GM10266 (cell line): ENCODE data around the gene LST1.
"Not testable (repeated sequence)": the region's sequence is repeated elsewhere in the genome, so short reads cannot be mapped to it uniquely, and the experiment has no call there.

Experiments used
- DNase-seq: peaks from one replicate; pipeline ENCODE4 v3.0.0; 2012; ENCODE audit errors: extremely low spot score
- CTCF ChIP-seq: IDR thresholded peaks from 2 replicates; pipeline ENCODE4 v1.5.1; 2012; ENCODE audit warnings: mild to moderate bottlenecking, low read depth; ENCODE audit not compliant: control insufficient read depth, insufficient read depth; ENCODE audit errors: missing control alignments

LST1 gene

GRCh38 chr6:31582230-31582643, 3.8 kb upstream of the LST1 start, which contains the start of gene LTB:
Gene LTB (minus strand): TSS chr6:31582424. CDS start chr6:31582417, 7 bp downstream.
- no peak for TF ChIP-seq CTCF

DNA sequence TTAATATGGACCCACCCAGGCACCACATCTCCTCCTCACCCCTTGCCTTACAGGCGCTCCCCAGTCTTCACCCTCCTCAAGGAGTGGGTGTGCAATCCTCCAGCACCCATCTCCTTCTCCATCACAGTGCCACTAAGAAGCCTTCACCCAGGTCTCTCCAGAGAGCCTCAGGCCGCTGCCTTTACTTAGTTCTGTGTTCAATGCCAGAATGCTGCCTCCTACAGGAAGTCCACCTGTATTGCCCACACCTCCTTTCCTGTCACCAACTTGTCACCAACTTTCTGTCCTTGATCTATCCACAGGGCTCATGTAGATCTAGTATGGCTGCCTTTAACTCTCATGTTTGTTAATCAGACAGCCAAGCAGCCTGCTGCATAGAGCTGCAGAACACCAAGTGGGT, 586 bp upstream of the LST1 start:
- TF ChIP-seq CTCF: peak; percentile 57
- peak; percentile 45 for DNase-seq

More at GRCh38 chr6:31582230-31582643, 3.8 kb upstream of the LST1 start, which contains the start of gene LTB:
- DNase-seq: no peak

DNA sequence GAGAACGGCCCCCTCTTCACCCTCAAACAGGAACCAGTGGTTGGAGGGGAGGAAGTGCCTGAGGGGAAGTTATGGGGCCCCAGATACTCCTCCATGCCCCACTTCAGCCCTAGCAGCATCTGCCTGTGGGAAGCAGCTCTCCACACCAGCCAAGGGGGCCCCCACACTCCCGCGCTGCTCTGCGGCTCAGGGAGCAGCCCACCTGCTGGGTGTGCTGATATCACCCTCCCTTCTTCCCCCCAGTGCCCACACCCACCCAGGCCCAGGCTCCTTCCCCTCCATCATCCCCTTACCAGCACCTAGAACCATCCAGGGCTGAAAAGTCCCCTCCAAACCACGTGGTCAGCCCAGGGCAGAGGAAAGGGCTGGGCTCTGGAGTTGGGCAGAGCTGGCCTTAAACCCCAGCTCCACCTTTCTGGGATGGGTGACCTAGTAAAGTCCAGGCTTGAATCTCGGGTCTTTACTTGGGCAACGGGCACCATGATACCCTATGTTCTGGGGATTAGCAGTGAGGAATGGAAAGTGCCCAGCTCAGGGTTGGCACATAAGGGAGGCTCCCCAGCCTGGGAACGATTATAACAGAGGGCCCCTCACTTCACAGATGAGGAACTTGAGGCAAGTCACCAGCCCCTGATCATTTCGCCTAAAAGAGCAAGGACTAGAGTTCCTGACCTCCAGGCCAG, 663 bp downstream of the LST1 start:
- no peak for DNase-seq
- no peak for TF ChIP-seq CTCF

DNA sequence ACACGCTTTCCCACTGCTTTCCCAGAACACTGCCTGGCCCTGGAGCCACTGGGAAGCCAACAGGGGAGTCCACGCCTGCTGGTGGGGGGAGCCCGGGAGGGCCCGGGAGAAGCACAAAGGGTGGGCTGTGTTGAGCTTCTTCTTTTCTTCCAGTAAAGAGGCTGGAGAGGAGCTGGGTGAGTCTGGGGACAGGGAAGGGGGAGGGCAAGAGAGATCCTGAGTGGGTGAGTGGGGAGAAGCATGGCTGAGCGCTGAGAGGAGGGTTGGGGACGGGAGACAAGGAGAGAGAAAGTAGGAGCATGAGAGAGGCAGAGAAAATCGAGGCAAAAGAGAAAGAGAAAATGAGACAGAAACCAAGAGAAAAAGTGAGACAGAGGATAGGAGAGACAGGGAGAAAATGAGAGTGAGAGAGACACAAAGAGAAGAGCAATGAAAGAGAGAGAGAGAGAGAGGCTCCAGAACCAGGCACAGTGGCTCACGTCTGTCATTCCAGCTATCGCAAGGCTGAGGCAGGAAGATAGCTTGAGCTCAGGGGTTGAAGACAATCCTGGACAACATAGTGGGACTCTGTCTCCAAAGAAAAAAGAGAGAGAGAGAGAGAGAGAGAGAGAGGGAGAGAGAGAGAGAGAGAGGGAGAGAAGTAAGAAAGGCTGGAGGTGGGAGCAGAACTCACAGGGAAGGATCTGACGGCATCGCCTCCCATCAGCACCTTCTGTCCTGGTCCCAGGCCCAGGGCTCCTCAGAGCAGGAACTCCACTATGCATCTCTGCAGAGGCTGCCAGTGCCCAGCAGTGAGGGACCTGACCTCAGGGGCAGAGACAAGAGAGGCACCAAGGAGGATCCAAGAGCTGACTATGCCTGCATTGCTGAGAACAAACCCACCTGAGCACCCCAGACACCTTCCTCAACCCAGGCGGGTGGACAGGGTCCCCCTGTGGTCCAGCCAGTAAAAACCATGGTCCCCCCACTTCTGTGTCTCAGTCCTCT, 2.0 kb downstream of the LST1 start:
- TF ChIP-seq CTCF: no peak
- peak; percentile 36 for DNase-seq

DNA sequence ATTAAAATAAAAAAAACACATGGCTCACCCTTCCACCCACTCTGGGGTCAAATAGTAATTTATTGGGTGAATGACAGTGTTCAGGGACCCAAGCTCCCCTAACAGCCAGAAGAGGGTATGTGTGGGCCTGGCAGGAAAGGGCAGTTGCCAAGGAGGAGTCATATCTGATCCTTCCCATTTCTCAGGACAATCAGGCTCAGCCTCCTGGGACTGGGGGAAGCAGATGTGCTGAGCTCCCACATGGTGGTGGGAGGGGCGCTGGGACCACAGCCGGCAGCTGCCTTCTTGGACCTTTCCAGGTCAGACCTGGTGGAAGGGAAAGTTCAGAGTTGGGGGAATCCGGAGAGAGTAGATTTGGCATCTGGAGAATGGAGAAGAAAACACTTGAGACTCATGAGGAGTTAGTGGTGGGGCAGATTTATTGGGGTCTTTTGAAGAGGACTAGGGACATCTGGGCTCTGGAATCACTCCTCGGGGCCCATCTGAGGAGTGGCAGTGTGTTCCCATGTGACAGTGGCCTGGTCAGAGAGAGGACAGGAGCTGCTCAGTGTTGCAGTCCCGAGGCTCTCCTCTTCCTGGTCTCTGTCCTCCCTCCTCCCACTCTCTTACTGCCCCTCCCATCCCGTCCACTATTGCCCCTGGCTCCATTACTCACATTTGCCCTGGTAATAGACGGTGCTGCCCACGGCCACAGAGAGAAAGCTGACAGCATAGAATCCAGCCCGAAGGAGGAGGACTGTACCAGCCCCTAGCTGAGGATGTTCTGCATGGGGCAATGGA, 3.0 kb downstream of the LST1 start:
- DNase-seq: no peak
- no peak for TF ChIP-seq CTCF

GRCh38 chr6:31590691-31591090, 4.6 kb downstream of the LST1 start:
- not testable (repeated sequence) for DNase-seq

GRCh38 chr6:31592396-31592771, 6.3 kb downstream of the LST1 start:
- no peak for TF ChIP-seq CTCF
- no peak for DNase-seq
